H1 (cell line): Measurements from ENCODE around the gene FH. TPM values are rescaled to one million over a fixed set of nuclear protein-coding genes. Genes with fewer than 3 reads are reported as not detected.

Experiments used
- CTCF ChIA-PET: fragments of 300-600 bp; sonication (Branson Sonifier 250); formaldehyde crosslinking; loops from one replicate; lab custom pipeline; 2021; ENCODE audit not compliant: partially characterized antibody; lab: Charles Lee
- POLR2A ChIA-PET: fragments of 300-600 bp; sonication (Branson Sonifier 250); formaldehyde crosslinking; loops from one replicate; lab custom pipeline; 2021; ENCODE audit warnings: inconsistent platforms; ENCODE audit not compliant: partially characterized antibody; lab: Charles Lee
- DNase-seq, 2 experiments: peaks; one replicate each; pipeline versions ENCODE4 v3.0.0 to v3.0.0-alpha.2; 2010 to 2022; ENCODE audit warnings: low spot score in 2 of 2, low read depth in 1 of 2, mixed read lengths in 1 of 2
- FAIRE-seq: peaks from 2 replicates; lab custom pipeline; 2011; peaks lifted over from hg19 to GRCh38; lab: Jason Lieb, UNC
- H2AFZ ChIP-seq: 2 replicates; pipeline ENCODE4 v1.8.1; 2012; ENCODE audit warnings: low read length, inconsistent platforms
- H2AK5ac ChIP-seq: 2 replicates; pipeline ENCODE4 v1.6.1; 2013; ENCODE audit warnings: low read depth, low read length
- H2BK120ac ChIP-seq: replicated peaks from 2 replicates; pipeline ENCODE3; 2013; ENCODE audit warnings: low read depth, low read length, inconsistent platforms
- H2BK12ac ChIP-seq: 2 replicates; pipeline ENCODE4 v1.6.1; 2013; ENCODE audit warnings: low read depth, low read length
- H2BK15ac ChIP-seq: 2 replicates; pipeline ENCODE4 v1.6.1; 2013; ENCODE audit warnings: low read length
- H2BK20ac ChIP-seq: 2 replicates; pipeline ENCODE4 v1.6.1; 2013; ENCODE audit warnings: low read length
- H2BK5ac ChIP-seq: 2 replicates; pipeline ENCODE4 v1.6.1; 2013; ENCODE audit warnings: low read depth, low read length
- H3K14ac ChIP-seq: 2 replicates; pipeline ENCODE4 v1.6.1; 2013; ENCODE audit warnings: inconsistent platforms; ENCODE audit not compliant: insufficient read length
- H3K18ac ChIP-seq: 2 replicates; pipeline ENCODE4 v1.6.1; 2013; ENCODE audit warnings: low read length; ENCODE audit errors: extremely low read depth
- H3K23ac ChIP-seq: 2 replicates; pipeline ENCODE4 v1.6.1; 2013; ENCODE audit warnings: inconsistent platforms; ENCODE audit not compliant: insufficient read length
- H3K23me2 ChIP-seq: 2 replicates; pipeline ENCODE4 v1.6.1; 2013; ENCODE audit warnings: low read depth, low read length
- H3K27ac ChIP-seq: 2 replicates; pipeline ENCODE4 v1.6.1; 2011; ENCODE audit warnings: low read depth, low read length, inconsistent platforms
- H3K27me3 ChIP-seq, 4 experiments: replicated peaks in 1 of 4; 1 replicate in 1 of 4; 2 replicates in 3 of 4; pipeline versions ENCODE4 v1.6.1 to v1.8.1; 2011 to 2013; ENCODE audit warnings: low read length in 3 of 4, mild to moderate bottlenecking in 3 of 4, inconsistent platforms in 2 of 4, mixed read lengths in 2 of 4, moderate library complexity in 1 of 4; ENCODE audit not compliant: control insufficient read depth in 3 of 4, insufficient read depth in 3 of 4; ENCODE audit errors: extremely low read depth in 1 of 4
- H3K36me3 ChIP-seq, 4 experiments: 2 replicates each; pipeline versions ENCODE4 v1.6.1 to v1.8.1; 2011 to 2013; ENCODE audit warnings: mild to moderate bottlenecking in 4 of 4, low read length in 3 of 4, moderate library complexity in 2 of 4, control low read depth in 1 of 4, inconsistent platforms in 1 of 4; ENCODE audit not compliant: insufficient read depth in 4 of 4, control insufficient read depth in 2 of 4
- H3K4ac ChIP-seq: replicated peaks from 2 replicates; pipeline ENCODE3; 2013; ENCODE audit warnings: low read length, low read depth, mixed read lengths, inconsistent platforms; ENCODE audit not compliant: insufficient read length
- H3K4me1 ChIP-seq, 4 experiments: replicated peaks in 1 of 4; 1 replicate in 1 of 4; 2 replicates in 3 of 4; pipeline versions ENCODE4 v1.6.1 to v1.8.1; 2011 to 2013; ENCODE audit warnings: low read length in 3 of 4, inconsistent platforms in 2 of 4, mixed read lengths in 1 of 4; ENCODE audit not compliant: insufficient read depth in 4 of 4, control insufficient read depth in 3 of 4
- H3K4me2 ChIP-seq, 2 experiments: 2 replicates each; pipeline versions ENCODE4 v1.6.1 to v1.8.1; 2011 to 2013; ENCODE audit warnings: low read depth in 2 of 2, low read length in 2 of 2, control low read depth in 1 of 2, inconsistent platforms in 1 of 2, mild to moderate bottlenecking in 1 of 2; ENCODE audit not compliant: insufficient read depth in 1 of 2
- H3K4me3 ChIP-seq, 4 experiments: fragments of 200-600, 300-600 bp in 1 of 4; sonication (generic), shearing (Covaris generic), sonication (Bioruptor Twin) in 1 of 4; 2 replicates each; pipeline versions ENCODE4 v1.5.1 to v1.8.1; 2011 to 2016; ENCODE audit warnings: low read length in 4 of 4, low read depth in 3 of 4, control low read depth in 2 of 4, inconsistent platforms in 2 of 4, mild to moderate bottlenecking in 2 of 4, mixed read lengths in 1 of 4, moderate library complexity in 1 of 4; ENCODE audit not compliant: insufficient read depth in 2 of 4; ENCODE audit errors: extremely low read depth in 1 of 4
- H3K56ac ChIP-seq: replicated peaks from 2 replicates; pipeline ENCODE3; 2013; ENCODE audit warnings: low read depth, mild to moderate bottlenecking, mixed read lengths, low read length, inconsistent platforms; ENCODE audit not compliant: insufficient read length
- H3K79me1 ChIP-seq: 2 replicates; pipeline ENCODE4 v1.6.1; 2013; ENCODE audit warnings: low read depth, low read length, control low read depth
- H3K79me2 ChIP-seq, 2 experiments: 2 replicates each; pipeline versions ENCODE4 v1.6.1 to v1.8.1; 2012 to 2013; ENCODE audit warnings: low read length in 2 of 2, mild to moderate bottlenecking in 2 of 2, inconsistent platforms in 1 of 2; ENCODE audit not compliant: insufficient read depth in 2 of 2, control insufficient read depth in 1 of 2
- H3K9ac ChIP-seq, 4 experiments: replicated peaks in 1 of 4; 1 replicate in 1 of 4; 2 replicates in 3 of 4; pipeline versions ENCODE4 v1.6.1 to v1.8.1; 2011 to 2013; ENCODE audit warnings: low read depth in 3 of 4, low read length in 3 of 4, control low read depth in 2 of 4, mild to moderate bottlenecking in 2 of 4, moderate library complexity in 2 of 4, inconsistent platforms in 1 of 4; ENCODE audit errors: extremely low read depth in 1 of 4
- H3K9me3 ChIP-seq, 2 experiments: 2 replicates each; pipeline versions ENCODE4 v1.6.1 to v1.8.1; 2012 to 2013; ENCODE audit warnings: mild to moderate bottlenecking in 2 of 2, moderate library complexity in 2 of 2, control low read depth in 1 of 2, inconsistent platforms in 1 of 2, low read depth in 1 of 2, low read length in 1 of 2, mixed read lengths in 1 of 2; ENCODE audit not compliant: insufficient read depth in 2 of 2
- H4K20me1 ChIP-seq, 2 experiments: replicated peaks in 1 of 2; 2 replicates each; pipeline versions ENCODE3 to v1.8.1; 2011 to 2013; ENCODE audit warnings: inconsistent platforms in 2 of 2, low read length in 2 of 2, mild to moderate bottlenecking in 1 of 2; ENCODE audit not compliant: insufficient read depth in 2 of 2, control insufficient read depth in 1 of 2
- H4K5ac ChIP-seq: 2 replicates; pipeline ENCODE4 v1.6.1; 2013; ENCODE audit warnings: low read length, low read depth, mixed read lengths, inconsistent platforms; ENCODE audit not compliant: insufficient read length
- H4K8ac ChIP-seq: 2 replicates; pipeline ENCODE4 v1.8.0; 2013; ENCODE audit warnings: mild to moderate bottlenecking, moderate library complexity, low read length, inconsistent platforms; ENCODE audit not compliant: insufficient read depth; ENCODE audit errors: extremely low read depth
- H4K91ac ChIP-seq: replicated peaks from 2 replicates; pipeline ENCODE3; 2013; ENCODE audit warnings: low read length, mixed read lengths, inconsistent platforms; ENCODE audit not compliant: insufficient read length
- CHD1 ChIP-seq: IDR thresholded peaks from 2 replicates; pipeline ENCODE4 v1.6.1; 2012; ENCODE audit warnings: low read depth, low read length, improper control_type of control experiment
- CREB1 ChIP-seq: IDR thresholded peaks from 2 replicates; pipeline ENCODE4 v1.6.1; 2012; ENCODE audit warnings: inconsistent platforms
- GABPA ChIP-seq: IDR thresholded peaks from 2 replicates; pipeline ENCODE4 v1.6.1; 2011; ENCODE audit warnings: mild to moderate bottlenecking, low read length, moderate library complexity, borderline replicate concordance; ENCODE audit not compliant: insufficient read depth
- HDAC2 ChIP-seq, 2 experiments: fragments of 300-600 bp in 1 of 2; sonication (generic) in 1 of 2; IDR thresholded peaks; 2 replicates each; pipeline ENCODE4 v1.6.1; 2011 to 2012; ENCODE audit warnings: low read depth in 2 of 2, low read length in 2 of 2, mild to moderate bottlenecking in 2 of 2, moderate library complexity in 2 of 2, borderline replicate concordance in 1 of 2, inconsistent platforms in 1 of 2
- JUN ChIP-seq: IDR thresholded peaks from 2 replicates; pipeline ENCODE4 v1.6.1; 2011; ENCODE audit warnings: low read depth, mild to moderate bottlenecking, improper control_type of control experiment, low read length
- MAFK ChIP-seq: IDR thresholded peaks from 2 replicates; pipeline ENCODE4 v1.6.1; 2012; ENCODE audit warnings: low read depth, mild to moderate bottlenecking, improper control_type of control experiment, low read length
- SP4 ChIP-seq: IDR thresholded peaks from 2 replicates; pipeline ENCODE4 v1.6.1; 2012; ENCODE audit warnings: low read length, inconsistent platforms
- WGBS, 2 experiments: shearing (Covaris generic) in 1 of 2; methylation state at CpG; one replicate each; pipeline versions ENCODE4 v1.1.6 to v1.1.7; 2013 to 2015; ENCODE audit warnings: low lambda C conversion rate in 2 of 2, mixed read lengths in 2 of 2, inconsistent platforms in 1 of 2, low coverage in 1 of 2, missing lambda C conversion rate in 1 of 2; ENCODE audit not compliant: insufficient replicate concordance in 2 of 2, insufficient coverage in 1 of 2, insufficient read length in 1 of 2; ENCODE audit errors: extremely low coverage in 1 of 2, missing lambda C conversion rate in 1 of 2; 5-methylcytosine and 5-hydroxymethylcytosine counted together
- polyA plus RNA-seq, 7 experiments: library from polyadenylated mRNA; depleted of rRNA in 3 of 7; stranded (reverse) in 5 of 7; unstranded in 2 of 7; fragments of >200 nt in 5 of 7; fragments of 200-250 nt in 2 of 7; gene quantifications; 1 replicate in 5 of 7; 2 replicates in 1 of 7; 4 replicates in 1 of 7; pipeline versions ENCODE4 v1.2.1 to v1.2.3, GENCODE V29; 2011 to 2013; ENCODE audit warnings: missing spikeins in 2 of 7, mixed read lengths in 2 of 7
- total RNA-seq: library from RNA; stranded (reverse); fragmentation: NEBNext Ultra II Directional; extraction: Animal tissue kit (Norgen Biotek cat#: 25700); gene quantifications from 2 replicates; pipeline ENCODE4 v1.2.1, GENCODE V29; 2021
- TF ChIP-seq, protein P1 (sequence below): IDR thresholded peaks from 2 replicates; pipeline ENCODE4 v1.6.1; 2011; ENCODE audit warnings: low read length, improper control_type of control experiment

The FH gene
- total and polyA plus RNA-seq, 2 of the 8 experiments (the other 6 are each of a cell fraction or from before 2014, with no cell fraction given), result 45.0 to 81.9 TPM

DNA sequence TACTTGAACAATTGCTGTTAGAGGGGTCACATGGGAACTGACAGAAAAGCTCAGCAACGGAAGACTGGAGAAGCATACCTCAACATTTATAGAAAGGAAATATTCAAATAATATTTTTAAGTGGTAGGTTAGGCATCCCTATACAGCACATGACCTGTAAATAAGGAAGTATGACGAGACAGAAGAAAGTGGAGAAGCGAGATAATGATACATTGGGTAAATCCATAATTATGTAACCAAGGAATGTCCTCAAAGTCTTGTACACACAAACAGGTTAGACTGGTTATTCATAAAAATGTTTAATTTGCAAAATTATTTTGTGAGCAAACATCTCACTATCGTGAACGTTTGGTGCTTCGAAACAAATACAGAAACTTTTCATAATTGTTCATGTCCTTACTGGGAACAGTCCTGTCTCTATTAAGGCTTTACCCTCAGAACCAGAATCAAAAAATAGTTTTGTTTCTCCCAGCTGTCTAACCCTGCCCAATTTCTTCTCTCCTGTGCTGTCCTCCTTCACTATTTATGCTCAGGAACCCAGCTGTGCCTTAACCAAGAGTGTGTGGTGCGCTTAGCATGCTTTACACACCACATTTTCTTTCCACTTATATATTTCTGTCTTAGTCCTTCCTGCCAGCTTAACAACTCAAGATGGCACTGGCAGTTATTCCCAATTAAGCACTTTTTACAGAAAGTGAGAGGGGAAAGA lies 22.8 kb upstream of the FH start:
- FAIRE-seq, result no peak

More for the DNA sequence above, 22.8 kb upstream of the FH start:
- TF ChIP-seq CREB1 (no peak), SP4 (no peak), HDAC2 (IDR thresholded peaks at IDR 0.05; ENCODE audit: borderline replicate concordance in 1 of 2, low read depth in 2 of 2, low read length in 2 of 2) (no peak), GABPA (no peak), JUN (no peak), MAFK (no peak), CHD1 (no peak)
- TF ChIP-seq, protein P1, sequence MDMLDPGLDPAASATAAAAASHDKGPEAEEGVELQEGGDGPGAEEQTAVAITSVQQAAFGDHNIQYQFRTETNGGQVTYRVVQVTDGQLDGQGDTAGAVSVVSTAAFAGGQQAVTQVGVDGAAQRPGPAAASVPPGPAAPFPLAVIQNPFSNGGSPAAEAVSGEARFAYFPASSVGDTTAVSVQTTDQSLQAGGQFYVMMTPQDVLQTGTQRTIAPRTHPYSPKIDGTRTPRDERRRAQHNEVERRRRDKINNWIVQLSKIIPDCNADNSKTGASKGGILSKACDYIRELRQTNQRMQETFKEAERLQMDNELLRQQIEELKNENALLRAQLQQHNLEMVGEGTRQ, result no peak
- H3K27ac ChIP-seq, result no peak overlapping the region
- H3K9ac ChIP-seq, result no peak overlapping the region
- WGBS, 2 experiments, result 90% methylated on average over 7 of the region's 7 CpGs; no CpG with 5 or more reads in 1 of the 2 experiments
- no peak overlapping the region for H2AK5ac ChIP-seq
- no peaks in the 10 kb centered on the region for H3K23me2 ChIP-seq
- no peaks in the 10 kb centered on the region for H3K27me3 ChIP-seq
- H3K9me3 ChIP-seq, result no peaks in the 10 kb centered on the region
- no peaks in the 10 kb centered on the region for H3K4me1 ChIP-seq
- H4K20me1 ChIP-seq, result no peaks in the 10 kb centered on the region
- H2BK5ac ChIP-seq, result no peak overlapping the region
- H4K91ac ChIP-seq, result no peak overlapping the region
- CTCF ChIA-PET, result interaction anchor here (0.7 kb wide), 1 partner anchor 331 kb away, joined by 4 read pairs; no protein-coding TSS in a partner anchor
- H3K79me2 ChIP-seq, result no peaks in the 10 kb centered on the region
- H3K36me3 ChIP-seq, result no peaks in the 10 kb centered on the region
- H3K56ac ChIP-seq, result no peak overlapping the region
- no peak overlapping the region for H3K4me3 ChIP-seq
- H4K5ac ChIP-seq, result no peak overlapping the region
- no peaks in the 10 kb centered on the region for H3K79me1 ChIP-seq
- H3K18ac ChIP-seq, result no peak overlapping the region
- POLR2A ChIA-PET, result no interaction called here
- no peak for DNase-seq
- no peak overlapping the region for H3K14ac ChIP-seq
- no peak overlapping the region for H3K4me2 ChIP-seq
- no peak overlapping the region for H2AFZ ChIP-seq
- no peak overlapping the region for H2BK20ac ChIP-seq
- no peak overlapping the region for H3K4ac ChIP-seq
- no peak overlapping the region for H4K8ac ChIP-seq
- no peak overlapping the region for H2BK120ac ChIP-seq
- no peak overlapping the region for H2BK12ac ChIP-seq
- H2BK15ac ChIP-seq, result no peak overlapping the region
- H3K23ac ChIP-seq, result no peak overlapping the region
